GM19452 (cell line): ENCODE measurements around the gene DLX2.

Source experiments
- ATAC-seq: cut with Tn5 transposase; IDR thresholded peaks from one replicate; pipeline ENCODE4 v1.9.1; 2021; ENCODE audit not compliant: unreplicated experiment

The DLX2 gene

DNA sequence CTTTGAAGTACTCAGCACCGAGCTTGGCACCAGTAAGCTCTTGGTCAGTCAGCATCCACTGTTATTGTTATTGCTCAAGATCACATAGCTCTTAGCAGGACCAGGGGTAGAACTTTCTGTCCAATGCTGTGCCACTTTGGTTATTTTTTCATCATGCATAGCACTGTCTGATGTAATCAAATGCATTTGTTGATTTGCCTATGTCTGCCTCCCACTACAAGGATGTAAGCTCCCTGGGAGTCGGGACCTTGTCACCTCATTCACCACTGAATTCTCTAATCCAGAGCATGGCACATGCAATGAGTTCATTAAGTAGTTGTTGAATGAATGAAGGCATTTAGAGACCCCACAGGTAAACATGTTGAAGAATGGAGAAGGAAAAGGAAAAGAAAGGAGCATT, 46.4 kb downstream of the DLX2 start:
- no peak for ATAC-seq

DNA sequence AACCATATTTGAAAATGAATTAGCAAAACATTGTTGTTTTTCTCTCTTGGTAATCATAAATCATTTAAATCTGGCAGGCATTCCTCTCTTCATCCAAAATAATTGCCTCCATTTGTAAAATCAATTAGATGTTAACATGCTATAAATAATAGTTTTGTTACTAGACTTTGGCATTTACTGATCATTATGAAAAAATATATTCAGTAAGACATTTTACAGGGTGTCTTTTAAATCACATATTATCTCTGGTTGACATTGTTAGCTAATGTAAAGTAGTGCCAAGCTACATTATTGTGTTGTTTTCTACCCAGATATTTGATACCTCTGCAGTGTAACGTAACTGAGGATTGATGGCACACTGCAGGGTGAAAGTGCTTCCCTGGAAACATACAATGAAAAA, 49.2 kb downstream of the DLX2 start:
- no peak for ATAC-seq

DNA sequence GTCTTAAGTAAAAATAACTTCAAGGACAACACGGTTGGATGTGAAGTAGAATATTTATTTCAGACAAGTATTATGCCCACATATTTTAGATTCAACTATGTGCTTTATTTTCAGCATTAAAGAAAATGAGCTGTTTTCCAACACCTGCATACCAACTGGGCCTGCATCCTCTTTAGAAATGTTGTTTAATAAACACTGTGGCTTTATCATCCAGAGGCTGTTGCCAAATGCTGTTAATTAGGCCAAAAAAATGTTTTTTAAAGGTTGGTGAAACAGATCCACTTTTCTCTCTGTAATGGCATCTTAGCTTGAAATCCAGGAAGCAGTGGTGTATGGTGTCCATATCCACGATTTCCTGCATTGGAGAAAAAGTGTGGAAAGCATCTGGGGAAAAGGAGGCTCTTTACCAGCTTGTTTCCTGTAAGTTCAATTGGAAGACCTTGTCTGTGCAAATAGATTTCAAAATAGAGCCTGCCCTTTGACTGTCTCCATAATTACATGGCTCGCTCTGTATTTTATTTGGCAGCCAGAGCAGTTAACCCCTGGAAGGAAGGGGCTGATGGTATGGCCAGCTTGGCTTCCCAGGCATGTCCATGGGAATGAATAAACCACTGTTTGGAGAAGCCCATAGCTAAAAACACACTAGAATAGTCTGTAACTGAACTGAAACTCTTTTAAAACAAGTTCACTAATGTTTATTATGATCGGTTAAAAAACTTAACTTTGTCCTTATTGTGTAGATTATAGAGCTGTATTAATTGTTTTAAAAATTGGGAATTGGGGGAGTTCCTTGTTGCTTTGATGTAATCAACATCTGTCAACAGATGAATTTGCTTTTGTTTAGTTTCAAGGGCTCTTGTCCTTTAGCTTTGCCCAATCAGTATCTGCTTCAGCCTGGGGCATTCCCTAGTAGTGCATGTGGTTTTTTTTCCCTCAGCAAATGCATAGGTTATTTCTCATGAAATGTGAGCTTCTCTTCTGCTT, 50.4 kb downstream of the DLX2 start:
- no peak for ATAC-seq

DNA sequence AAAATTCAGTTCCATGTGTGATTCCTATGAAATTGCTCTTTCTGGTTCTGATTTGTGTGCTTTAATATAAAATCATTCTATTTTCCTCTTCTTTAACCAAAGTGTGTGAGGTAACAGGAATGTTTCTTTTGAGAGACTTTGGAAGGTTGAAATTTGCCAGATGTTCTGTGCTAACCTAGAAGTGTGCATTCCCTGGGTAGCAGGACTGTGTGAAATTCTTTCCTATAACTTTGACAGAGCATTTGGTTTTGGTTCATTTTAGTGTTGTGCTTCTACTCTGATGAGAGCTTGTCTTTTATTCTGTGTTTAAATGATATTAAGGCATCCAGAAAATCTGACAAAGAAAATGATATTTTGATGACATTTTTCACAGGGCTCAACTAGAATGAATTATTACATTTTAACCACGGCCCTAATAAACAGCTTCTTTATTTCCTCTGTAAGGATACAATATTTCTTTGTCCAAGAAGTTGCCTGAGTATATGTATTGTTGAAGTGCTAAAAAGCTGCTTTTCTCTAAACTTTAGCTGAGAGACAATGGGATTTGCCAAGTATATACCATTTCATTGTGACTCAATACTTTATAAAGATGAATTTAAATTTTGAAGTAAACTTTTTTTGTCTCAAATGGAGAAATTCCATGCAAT, 52.1 kb downstream of the DLX2 start:
- no peak for ATAC-seq

DNA sequence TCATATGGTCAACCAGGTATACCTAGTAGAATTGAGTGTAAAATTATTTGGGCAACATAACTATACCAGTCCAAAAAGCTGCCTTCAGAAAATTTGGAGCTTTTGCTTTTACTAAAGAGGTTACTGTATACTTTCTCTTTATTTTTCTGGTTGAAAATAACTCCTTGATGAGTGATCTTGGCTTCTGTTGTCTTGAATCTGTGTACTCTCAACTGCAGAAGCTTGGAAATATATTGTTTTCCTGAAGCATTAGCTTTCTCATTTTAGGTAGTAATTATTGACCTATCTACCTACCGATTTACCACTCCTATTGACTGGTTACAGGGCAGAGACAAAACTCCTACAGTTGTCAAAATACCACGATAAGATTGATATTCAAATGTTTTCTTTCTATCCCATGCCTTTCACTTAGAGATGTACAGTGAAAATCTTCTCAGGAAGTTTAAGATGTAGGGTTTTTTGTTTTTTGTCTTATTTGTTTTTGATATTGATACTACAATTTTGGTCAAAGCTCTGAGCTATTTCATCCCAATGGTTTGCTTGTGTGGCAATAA, 53.1 kb downstream of the DLX2 start:
- ATAC-seq, result no peak
